Panc1 (cell line): ENCODE results near the gene FAM227B. TPM values are rescaled to one million over a fixed set of nuclear protein-coding genes. Genes with fewer than 3 reads are reported as not detected.

Experiments
- ATAC-seq: fragments of 200-7000 bp; cut with Tn5 transposase; 2 replicates; pipeline ENCODE4 v1.9.1; 2020; ENCODE audit warnings: mild to moderate bottlenecking, moderate library complexity
- BruUV-seq: library from RNA; stranded (reverse); fragments of 400-500 nt; replicated peaks from 2 replicates; lab custom pipeline; 2021; lab: Mats Ljungman, UMichigan
- CTCF ChIA-PET: fragments of 300-600 bp; sonication (Branson Sonifier 250); formaldehyde crosslinking; loops from one replicate; lab custom pipeline; 2022; ENCODE audit warnings: antibody characterized with exemption; lab: Charles Lee
- POLR2A ChIA-PET: fragments of 300-600 bp; sonication (Branson Sonifier 250); formaldehyde crosslinking; loops from one replicate; lab custom pipeline; 2022; ENCODE audit warnings: antibody characterized with exemption; lab: Charles Lee
- DNase-seq: peaks from one replicate; pipeline ENCODE4 v3.0.0-alpha.2; 2010; ENCODE audit warnings: low read depth, low spot score
- H3K27ac ChIP-seq: 2 replicates; pipeline ENCODE4 v1.5.1; 2011; ENCODE audit warnings: mild to moderate bottlenecking, low read length, inconsistent platforms
- H3K27me3 ChIP-seq: fragments of 200-500 bp; sonication (Bioruptor generic); 2 replicates; pipeline ENCODE4 v1.6.0; 2014; ENCODE audit warnings: low read length, inconsistent platforms; ENCODE audit not compliant: control insufficient read depth, insufficient read depth
- H3K36me3 ChIP-seq: fragments of 200-500 bp; sonication (Bioruptor generic); 2 replicates; pipeline ENCODE4 v1.5.1; 2014; ENCODE audit warnings: inconsistent platforms, mild to moderate bottlenecking, low read length, moderate library complexity; ENCODE audit not compliant: control insufficient read depth, insufficient read depth
- H3K4me1 ChIP-seq: 2 replicates; pipeline ENCODE4 v1.5.1; 2011; ENCODE audit warnings: inconsistent platforms, mild to moderate bottlenecking, low read length, moderate library complexity; ENCODE audit not compliant: control insufficient read depth, insufficient read depth
- H3K4me3 ChIP-seq, 2 experiments: 2 replicates each; pipeline ENCODE4 v1.5.1; 2011 to 2012; ENCODE audit warnings: low read depth in 2 of 2, low read length in 2 of 2, mild to moderate bottlenecking in 2 of 2, inconsistent platforms in 1 of 2, moderate library complexity in 1 of 2
- H3K9me3 ChIP-seq: fragments of 200-500 bp; sonication (Bioruptor generic); 2 replicates; pipeline ENCODE4 v1.5.1; 2014; ENCODE audit warnings: low read depth, mild to moderate bottlenecking, inconsistent platforms, low read length, moderate library complexity; ENCODE audit not compliant: control insufficient read depth, insufficient read depth
- CTCF ChIP-seq: fragments of 450-650 bp; IDR thresholded peaks from 2 replicates; pipeline ENCODE4 v1.5.1; 2017; ENCODE audit warnings: mild to moderate bottlenecking
- POLR2AphosphoS5 ChIP-seq: IDR thresholded peaks from 2 replicates; pipeline ENCODE4 v1.6.1; 2012; ENCODE audit warnings: mild to moderate bottlenecking, low read depth, low read length, moderate library complexity
- REST ChIP-seq, 2 experiments: IDR thresholded peaks; 2 replicates each; pipeline ENCODE4 v1.6.1; 2011 to 2012; ENCODE audit warnings: low read depth in 2 of 2, control low read depth in 1 of 2, low read length in 1 of 2, mild to moderate bottlenecking in 1 of 2, moderate library complexity in 1 of 2; ENCODE audit not compliant: insufficient read depth in 1 of 2
- SIN3A ChIP-seq: IDR thresholded peaks from 2 replicates; pipeline ENCODE4 v1.6.1; 2012; ENCODE audit warnings: low read depth, mild to moderate bottlenecking, low read length, moderate library complexity, borderline replicate concordance; ENCODE audit not compliant: insufficient read depth
- TCF7L2 ChIP-seq: IDR thresholded peaks from 2 replicates; pipeline ENCODE4 v1.6.1; 2011; ENCODE audit warnings: mild to moderate bottlenecking, low read depth, low read length, inconsistent platforms
- in situ Hi-C: cut with HindIII; loops from 2 replicates; pipeline ENCODE4 v1.10.0; 2016; ENCODE audit warnings: low sequenced_read_pairs, low pct_unique_long_range_greater_than_20kb
- intact Hi-C: fragments of 100-400 bp; cut with micrococcal nuclease; formaldehyde crosslinking; loops from one replicate; pipeline ENCODE4 v1.10.0; 2022; ENCODE audit not compliant: unreplicated experiment
- total RNA-seq: library from RNA; stranded (reverse); gene quantifications from one replicate; pipeline ENCODE4 v1.2.1, GENCODE V29; 2021; ENCODE audit not compliant: unreplicated experiment

Gene FAM227B
- total RNA-seq, 1 experiment from 2014 or later, result 1.2 TPM

- BruUV-seq, result no TSS peak
- intact Hi-C loops, result no loop called here
Observed at GRCh38 chr15:49313650-49314049, 307.0 kb downstream of the FAM227B start.

GRCh38 chr15:49309889-49310288, 310.7 kb downstream of the FAM227B start:
- TF ChIP-seq SIN3A (no peak), REST (IDR thresholded peaks at IDR 0.05; ENCODE audit: insufficient read depth in 1 of 2, low read depth in 2 of 2, low read length in 1 of 2) (no peak), CTCF (no peak), POLR2AphosphoS5 (no peak), TCF7L2 (no peak)
- Histone ChIP-seq H3K4me3 (no peak overlapping the region), H3K36me3 (no peaks in the 10 kb centered on the region), H3K27me3 (no peaks in the 10 kb centered on the region), H3K9me3 (no peaks in the 10 kb centered on the region), H3K27ac (no peak overlapping the region), H3K4me1 (no peaks in the 10 kb centered on the region; the same call in 1 of the 2 replicates)
- CTCF ChIA-PET, result no interaction called here
- in situ Hi-C loops, result no loop called here
- BruUV-seq, result no TSS peak
- POLR2A ChIA-PET, result no interaction called here
- ATAC-seq (no peak), DNase-seq (no peak)
- intact Hi-C loops, result no loop called here

More at GRCh38 chr15:49313650-49314049, 307.0 kb downstream of the FAM227B start:
- POLR2A ChIA-PET, result no interaction called here
- Histone ChIP-seq H3K27ac (no peak overlapping the region), H3K9me3 (no peaks in the 10 kb centered on the region), H3K4me3 (no peak overlapping the region), H3K36me3 (no peaks in the 10 kb centered on the region), H3K4me1 (peaks cover 3% of the 10 kb centered on the region; the same call in 1 of the 2 replicates), H3K27me3 (no peaks in the 10 kb centered on the region)
- ATAC-seq (no peak), DNase-seq (no peak)
- CTCF ChIA-PET, result no interaction called here
- no peak for TF ChIP-seq TCF7L2
- no peak for TF ChIP-seq SIN3A
- TF ChIP-seq POLR2AphosphoS5, result no peak
- no peak for TF ChIP-seq CTCF
- no peak for TF ChIP-seq REST (IDR thresholded peaks at IDR 0.05; ENCODE audit: insufficient read depth in 1 of 2, low read depth in 2 of 2, low read length in 1 of 2)
- in situ Hi-C loops, result no loop called here
